ENCODE measurements around the gene EIF3L. TPM values are rescaled to one million over a fixed set of nuclear protein-coding genes. Genes with fewer than 3 reads are reported as not detected.

EIF3L gene
- total and polyA plus RNA-seq, 2 of the 8 experiments (the other 6 are each of a cell fraction or from before 2014, with no cell fraction given) = 639 to 886 TPM

DNA sequence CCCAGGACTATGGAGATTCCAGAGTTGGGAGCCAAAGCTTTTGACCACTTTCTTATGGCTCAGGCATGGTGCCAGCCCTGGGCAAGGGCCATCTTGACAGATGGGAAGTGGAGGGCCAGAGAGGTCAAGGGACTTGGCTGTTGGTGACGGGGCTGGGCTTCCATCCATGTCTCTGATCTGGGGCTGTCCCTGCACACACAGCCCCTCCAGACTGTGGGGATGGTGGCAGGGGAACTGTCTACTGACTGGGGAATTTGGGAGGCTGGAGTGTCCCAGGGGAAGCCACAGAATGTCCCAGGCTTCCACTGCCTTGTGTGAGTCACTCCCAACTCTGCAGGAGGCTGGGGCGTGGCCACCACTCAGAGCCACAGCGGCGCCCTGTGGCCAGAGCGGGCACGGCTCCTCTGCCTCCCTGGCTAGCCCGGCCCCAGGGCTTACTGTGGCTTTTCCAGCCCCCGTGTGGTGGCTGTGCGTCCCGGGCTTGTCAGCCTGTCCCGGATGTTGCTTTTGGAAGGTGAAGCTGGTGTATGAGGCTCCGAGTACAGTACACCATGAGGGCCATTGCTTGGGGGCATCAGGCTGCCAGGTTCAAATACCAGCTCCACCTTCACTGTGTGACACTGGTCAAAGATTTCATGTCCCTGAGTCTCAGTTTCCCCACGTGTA lies 84.6 kb downstream of the EIF3L start (continued):
- TF ChIP-seq HDAC6 (IDR thresholded peaks at IDR 0.05; ENCODE audit: low read depth, low read length) = no peak
- 0 out of 4 replicates have a peak, but pooled peaks of 1 of the 2 experiments have one; percentile 66 for TF ChIP-seq SIN3A (conservative IDR thresholded peaks at IDR 0.05 in 1 of 2, IDR thresholded peaks at IDR 0.05 in 1 of 2; ENCODE audit: low read depth in 1 of 2, low read length in 2 of 2)
- no peak for TF ChIP-seq SAP30 (IDR thresholded peaks at IDR 0.05; ENCODE audit: insufficient read depth, insufficient replicate concordance, low read length)
- TF ChIP-seq, protein P1, sequence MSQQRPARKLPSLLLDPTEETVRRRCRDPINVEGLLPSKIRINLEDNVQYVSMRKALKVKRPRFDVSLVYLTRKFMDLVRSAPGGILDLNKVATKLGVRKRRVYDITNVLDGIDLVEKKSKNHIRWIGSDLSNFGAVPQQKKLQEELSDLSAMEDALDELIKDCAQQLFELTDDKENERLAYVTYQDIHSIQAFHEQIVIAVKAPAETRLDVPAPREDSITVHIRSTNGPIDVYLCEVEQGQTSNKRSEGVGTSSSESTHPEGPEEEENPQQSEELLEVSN (IDR thresholded peaks at IDR 0.05) = no peak
- TF ChIP-seq POLR2AphosphoS5 (IDR thresholded peaks at IDR 0.05; ENCODE audit: low read depth, low read length) = no peak
- no peak for TF ChIP-seq ASH2L (IDR thresholded peaks at IDR 0.05; ENCODE audit: low read length)
- no peak for TF ChIP-seq CHD2 (IDR thresholded peaks at IDR 0.05; ENCODE audit: low read length)
- peak; percentile 57 for TF ChIP-seq CREB1 (IDR thresholded peaks at IDR 0.05)
- TF ChIP-seq KDM4A (IDR thresholded peaks at IDR 0.05; ENCODE audit: low read depth, low read length, severe bottlenecking) = no peak
- TF ChIP-seq JUN (IDR thresholded peaks at IDR 0.05; ENCODE audit: low read depth, low read length) = peak; percentile 63; the same call in 1 of the 2 replicates
- TF ChIP-seq, protein P2, sequence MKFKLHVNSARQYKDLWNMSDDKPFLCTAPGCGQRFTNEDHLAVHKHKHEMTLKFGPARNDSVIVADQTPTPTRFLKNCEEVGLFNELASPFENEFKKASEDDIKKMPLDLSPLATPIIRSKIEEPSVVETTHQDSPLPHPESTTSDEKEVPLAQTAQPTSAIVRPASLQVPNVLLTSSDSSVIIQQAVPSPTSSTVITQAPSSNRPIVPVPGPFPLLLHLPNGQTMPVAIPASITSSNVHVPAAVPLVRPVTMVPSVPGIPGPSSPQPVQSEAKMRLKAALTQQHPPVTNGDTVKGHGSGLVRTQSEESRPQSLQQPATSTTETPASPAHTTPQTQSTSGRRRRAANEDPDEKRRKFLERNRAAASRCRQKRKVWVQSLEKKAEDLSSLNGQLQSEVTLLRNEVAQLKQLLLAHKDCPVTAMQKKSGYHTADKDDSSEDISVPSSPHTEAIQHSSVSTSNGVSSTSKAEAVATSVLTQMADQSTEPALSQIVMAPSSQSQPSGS (IDR thresholded peaks at IDR 0.05; ENCODE audit: low read length) = no peak
- no peak for TF ChIP-seq TAF7 (optimal IDR thresholded peaks at IDR 0.05; ENCODE audit: borderline replicate concordance, low read depth, low read length)
- TF ChIP-seq PHF8 (conservative IDR thresholded peaks at IDR 0.05; ENCODE audit: low read depth, low read length) = no peak
- no peak for TF ChIP-seq GTF2F1 (IDR thresholded peaks at IDR 0.05; ENCODE audit: borderline replicate concordance, low read depth, low read length)
- TF ChIP-seq RAD21 (IDR thresholded peaks at IDR 0.05 in 1 of 2, conservative IDR thresholded peaks at IDR 0.05 in 1 of 2; ENCODE audit: low read depth in 2 of 2, low read length in 2 of 2) = peak; percentile 62 to 74
- TF ChIP-seq POLR2A (IDR thresholded peaks at IDR 0.05; ENCODE audit: control extremely low read depth in 1 of 2, low read depth in 2 of 2, low read length in 2 of 2) = no peak
- TF ChIP-seq MAFK (IDR thresholded peaks at IDR 0.05; ENCODE audit: low read depth, low read length) = no peak
- TF ChIP-seq, protein P3, sequence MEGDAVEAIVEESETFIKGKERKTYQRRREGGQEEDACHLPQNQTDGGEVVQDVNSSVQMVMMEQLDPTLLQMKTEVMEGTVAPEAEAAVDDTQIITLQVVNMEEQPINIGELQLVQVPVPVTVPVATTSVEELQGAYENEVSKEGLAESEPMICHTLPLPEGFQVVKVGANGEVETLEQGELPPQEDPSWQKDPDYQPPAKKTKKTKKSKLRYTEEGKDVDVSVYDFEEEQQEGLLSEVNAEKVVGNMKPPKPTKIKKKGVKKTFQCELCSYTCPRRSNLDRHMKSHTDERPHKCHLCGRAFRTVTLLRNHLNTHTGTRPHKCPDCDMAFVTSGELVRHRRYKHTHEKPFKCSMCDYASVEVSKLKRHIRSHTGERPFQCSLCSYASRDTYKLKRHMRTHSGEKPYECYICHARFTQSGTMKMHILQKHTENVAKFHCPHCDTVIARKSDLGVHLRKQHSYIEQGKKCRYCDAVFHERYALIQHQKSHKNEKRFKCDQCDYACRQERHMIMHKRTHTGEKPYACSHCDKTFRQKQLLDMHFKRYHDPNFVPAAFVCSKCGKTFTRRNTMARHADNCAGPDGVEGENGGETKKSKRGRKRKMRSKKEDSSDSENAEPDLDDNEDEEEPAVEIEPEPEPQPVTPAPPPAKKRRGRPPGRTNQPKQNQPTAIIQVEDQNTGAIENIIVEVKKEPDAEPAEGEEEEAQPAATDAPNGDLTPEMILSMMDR (IDR thresholded peaks at IDR 0.05; ENCODE audit: control extremely low read depth in 1 of 3, insufficient read depth in 1 of 3, low read depth in 1 of 3, low read length in 3 of 3) = peak; percentile 99
- no peak for TF ChIP-seq FOSL1 (IDR thresholded peaks at IDR 0.05; ENCODE audit: insufficient read depth, low read depth, low read length)
